Measurements from ENCODE around the gene KYAT1. TPM values are rescaled to one million over a fixed set of nuclear protein-coding genes. Genes with fewer than 3 reads are reported as not detected.

KYAT1 gene
- 10 to 100 TPM; 20.1 to 29.6 TPM for total RNA-seq

DNA sequence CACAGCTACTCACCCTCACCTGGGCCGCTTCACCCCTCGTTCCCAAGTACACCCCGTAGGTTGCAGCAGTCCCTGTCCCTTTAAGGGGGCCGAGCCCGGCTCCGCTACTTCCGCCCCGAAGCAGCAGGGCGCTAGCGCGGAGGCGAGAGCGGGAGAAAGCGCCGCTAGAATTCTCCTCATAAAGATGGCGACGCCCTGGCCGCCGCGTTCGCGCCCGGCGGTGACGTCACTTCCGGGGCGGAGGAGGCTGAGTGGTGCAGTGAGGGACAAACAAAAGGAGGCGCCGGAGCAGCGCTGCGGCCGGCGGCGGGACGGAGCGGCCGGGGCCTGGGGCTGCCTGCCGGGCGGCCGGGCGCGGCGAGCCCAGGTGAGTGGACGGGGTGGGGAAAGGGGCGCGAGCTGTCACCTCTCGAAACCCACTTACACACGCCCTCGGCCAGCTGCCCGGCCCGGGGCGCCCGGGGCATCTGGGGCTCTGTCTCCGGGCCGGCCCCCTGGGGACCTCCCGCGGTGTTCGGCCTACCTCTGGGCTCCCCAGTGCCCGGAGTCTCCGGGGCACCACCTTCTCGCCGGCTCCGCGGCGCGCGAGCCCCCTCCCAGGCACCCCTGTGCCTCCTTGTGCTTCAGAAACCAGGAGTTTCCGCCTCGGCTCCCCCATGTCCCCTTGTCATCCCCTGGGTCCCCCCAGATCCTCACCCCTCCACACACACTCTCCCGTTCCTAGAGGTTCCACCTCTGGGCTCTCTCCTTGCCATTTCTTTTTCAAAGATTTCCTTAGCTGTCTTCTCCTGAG, at the start of gene KYAT1, which contains the start of gene LRRC8A:
Gene KYAT1, minus strand, starts transcription at position 67 of the 793 bp plus-strand sequence. CDS start 36,545 bp downstream, outside the sequence.
Gene LRRC8A, plus strand, starts transcription at position 250 of the 793 bp plus-strand sequence. CDS start 25,032 bp downstream, outside the sequence.
- peak within 1 kb of the TSS; percentile 96 for H3K4me3 Mint-ChIP-seq
- H3K9me3 Mint-ChIP-seq: no peaks in the 10 kb centered on the region
- peaks cover 45% of the 10 kb centered on the region for H3K36me3 Mint-ChIP-seq (ENCODE audit: low read depth)
- peak within 1 kb of the TSS; percentile 91 for H3K27ac Mint-ChIP-seq
- ATAC-seq (replicated peaks): peak; percentile 91
- H3K27me3 Mint-ChIP-seq: no peaks in the 10 kb centered on the region
- H3K4me1 Mint-ChIP-seq: peaks cover 21% of the 10 kb centered on the region

DNA sequence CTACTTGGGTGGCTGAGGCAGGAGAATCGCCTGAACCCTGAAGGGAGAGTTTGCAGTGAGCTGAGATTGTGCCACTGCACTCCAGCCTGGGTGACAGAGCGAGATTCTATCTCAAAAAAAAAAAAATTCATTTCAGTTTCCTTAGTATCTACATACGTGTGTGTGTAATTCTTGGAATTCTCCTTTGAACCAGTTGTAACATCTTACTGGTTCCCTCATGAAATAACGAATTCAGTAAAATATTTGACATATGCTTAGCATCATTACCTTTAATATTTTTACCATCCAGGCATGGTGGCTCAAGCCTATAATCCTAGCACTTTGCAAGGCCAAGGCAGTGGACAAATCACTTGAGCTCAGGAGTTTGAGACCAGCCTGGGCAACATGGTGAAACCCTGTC, 47.8 kb upstream of the KYAT1 start:
- Mint-ChIP-seq H3K4me3 (no peak overlapping the region), H3K36me3 (ENCODE audit: low read depth) (no peaks in the 10 kb centered on the region), H3K27me3 (no peaks in the 10 kb centered on the region), H3K27ac (no peak overlapping the region), H3K4me1 (peaks cover 11% of the 10 kb centered on the region), H3K9me3 (no peaks in the 10 kb centered on the region)
- no peak for ATAC-seq (replicated peaks)

DNA sequence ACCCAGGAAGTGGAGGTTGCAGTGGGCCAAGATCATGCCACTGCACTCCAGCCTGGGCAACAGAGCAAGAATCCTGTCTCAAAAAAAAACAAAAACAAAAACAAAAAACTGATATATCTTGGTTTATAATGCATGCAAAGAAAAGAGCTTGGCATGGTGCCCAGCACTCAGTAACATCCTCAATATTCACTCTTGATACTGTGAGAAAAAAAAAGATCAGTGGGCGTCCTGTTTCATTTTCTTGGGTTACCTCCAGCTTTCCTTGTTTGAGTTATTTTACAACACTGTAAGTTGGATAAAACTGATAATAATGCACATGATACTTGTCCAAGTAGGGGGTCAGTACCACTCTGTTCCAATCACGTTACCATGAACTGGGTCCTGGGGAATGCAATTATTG, 46.9 kb upstream of the KYAT1 start:
- no peaks in the 10 kb centered on the region for H3K9me3 Mint-ChIP-seq
- H3K27me3 Mint-ChIP-seq: no peaks in the 10 kb centered on the region
- ATAC-seq (replicated peaks): no peak
- H3K4me1 Mint-ChIP-seq: peaks cover 11% of the 10 kb centered on the region
- no peaks in the 10 kb centered on the region for H3K36me3 Mint-ChIP-seq (ENCODE audit: low read depth)
- no peak overlapping the region for H3K4me3 Mint-ChIP-seq
- H3K27ac Mint-ChIP-seq: no peak overlapping the region

DNA sequence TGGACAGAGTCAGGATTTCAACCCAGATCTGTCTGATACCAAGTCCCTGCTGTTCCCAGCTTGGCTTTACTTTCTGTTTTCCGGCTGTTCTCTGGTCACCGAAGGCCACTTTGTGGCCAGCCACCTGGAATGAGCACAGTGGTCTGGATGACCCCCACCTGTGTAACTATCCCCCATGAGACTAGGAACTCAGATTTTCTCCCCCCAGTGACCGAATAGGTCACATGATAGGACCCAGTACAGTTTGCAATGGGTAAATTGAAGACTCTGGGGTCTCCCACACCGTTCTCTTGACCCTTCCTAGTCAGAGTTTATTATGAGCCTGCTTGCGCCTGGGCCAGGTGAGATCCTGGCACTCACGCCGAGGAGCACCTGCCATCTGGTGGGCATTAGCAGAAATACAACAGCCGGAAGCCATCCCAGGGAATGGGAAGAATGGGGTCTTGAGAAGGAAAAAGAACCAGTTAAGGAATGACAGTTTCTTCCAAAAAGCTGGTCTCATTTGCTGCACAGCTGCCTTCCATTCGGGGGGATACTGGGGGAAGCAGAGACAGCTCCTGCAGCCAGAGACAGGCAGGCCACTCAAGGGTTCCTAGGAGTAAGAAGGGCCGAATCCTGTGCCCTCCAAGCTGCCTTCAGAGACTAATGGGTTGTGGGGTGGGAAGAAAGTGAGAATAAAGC, 46.1 kb upstream of the KYAT1 start:
- H3K27me3 Mint-ChIP-seq: no peaks in the 10 kb centered on the region
- no peaks in the 10 kb centered on the region for H3K9me3 Mint-ChIP-seq
- peaks cover 11% of the 10 kb centered on the region for H3K4me1 Mint-ChIP-seq
- peak overlapping the region; percentile 76 for H3K27ac Mint-ChIP-seq
- no peak overlapping the region for H3K4me3 Mint-ChIP-seq
- peak; percentile 87 for ATAC-seq (replicated peaks)
- H3K36me3 Mint-ChIP-seq (ENCODE audit: low read depth): no peaks in the 10 kb centered on the region

DNA sequence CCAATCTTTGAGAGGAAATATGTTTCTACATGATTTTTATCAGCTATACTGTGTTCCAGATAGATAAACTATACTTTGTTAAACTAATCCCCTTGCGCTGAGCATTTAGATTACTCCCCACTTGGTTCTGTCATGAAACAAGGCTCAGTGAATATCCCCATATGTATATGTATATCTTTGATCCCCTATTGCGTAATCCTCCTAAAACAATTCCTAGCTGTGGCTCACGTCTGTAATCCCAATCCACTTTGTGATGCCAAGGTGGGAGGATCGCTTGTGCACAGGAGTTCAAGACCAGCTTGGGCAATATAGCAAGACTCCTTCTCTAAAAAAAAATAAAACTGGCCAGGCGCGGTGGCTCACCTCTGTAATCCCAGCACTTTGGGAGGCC, 41.7 kb upstream of the KYAT1 start:
- no peaks in the 10 kb centered on the region for H3K9me3 Mint-ChIP-seq
- H3K27ac Mint-ChIP-seq: no peak overlapping the region
- ATAC-seq (replicated peaks): no peak
- H3K4me1 Mint-ChIP-seq: peaks cover 15% of the 10 kb centered on the region
- H3K36me3 Mint-ChIP-seq (ENCODE audit: low read depth): no peaks in the 10 kb centered on the region
- no peak overlapping the region for H3K4me3 Mint-ChIP-seq
- no peaks in the 10 kb centered on the region for H3K27me3 Mint-ChIP-seq

DNA sequence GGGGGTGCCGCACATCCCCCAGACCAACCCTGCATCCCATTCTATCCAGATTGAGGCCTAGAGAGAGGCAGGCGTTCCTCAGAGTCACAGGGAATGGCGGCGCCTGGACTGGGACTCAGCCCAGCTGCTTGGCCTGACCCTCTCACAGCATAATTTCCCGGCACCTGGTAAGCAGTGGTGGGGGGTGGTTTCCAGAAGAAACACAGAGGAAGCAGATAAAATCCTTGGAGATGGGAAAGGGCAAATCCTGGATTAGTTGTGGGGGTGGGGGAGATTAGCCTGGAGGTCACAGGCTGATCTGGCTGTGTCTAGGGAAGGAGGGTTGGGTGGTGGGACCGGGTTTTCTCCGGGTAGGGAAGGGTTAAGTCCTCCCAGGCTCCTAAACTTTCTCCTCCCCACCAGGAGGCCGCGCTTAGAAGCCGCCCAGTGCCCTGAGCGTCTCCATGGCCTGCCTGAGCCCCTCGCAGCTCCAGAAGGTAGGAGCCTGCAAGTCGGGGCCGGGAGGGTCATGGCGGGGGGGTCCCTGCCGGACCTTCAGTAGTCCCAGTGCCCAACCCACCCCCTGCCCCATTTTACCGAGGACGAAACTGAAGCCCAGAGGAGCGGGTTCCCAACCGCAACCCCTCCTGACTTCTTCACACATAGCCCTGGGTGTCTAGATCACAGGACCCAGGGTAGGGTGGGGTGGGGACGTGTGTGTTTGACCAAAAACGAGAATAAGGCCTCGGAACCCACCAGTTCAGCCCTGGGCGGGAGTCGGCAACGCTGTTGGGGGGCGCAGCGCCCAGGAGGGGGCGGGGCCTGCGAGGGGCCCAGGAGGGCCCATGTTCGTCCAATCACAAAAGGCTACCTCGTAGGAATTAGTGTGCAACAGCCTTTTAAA, 40.4 kb upstream of the KYAT1 start:
- ATAC-seq (replicated peaks): no peak
- peaks cover 9% of the 10 kb centered on the region for H3K4me1 Mint-ChIP-seq
- H3K4me3 Mint-ChIP-seq: no peak overlapping the region
- H3K27ac Mint-ChIP-seq: no peak overlapping the region
- no peaks in the 10 kb centered on the region for H3K9me3 Mint-ChIP-seq
- H3K27me3 Mint-ChIP-seq: no peaks in the 10 kb centered on the region
- peaks cover 12% of the 10 kb centered on the region for H3K36me3 Mint-ChIP-seq (ENCODE audit: low read depth)

DNA sequence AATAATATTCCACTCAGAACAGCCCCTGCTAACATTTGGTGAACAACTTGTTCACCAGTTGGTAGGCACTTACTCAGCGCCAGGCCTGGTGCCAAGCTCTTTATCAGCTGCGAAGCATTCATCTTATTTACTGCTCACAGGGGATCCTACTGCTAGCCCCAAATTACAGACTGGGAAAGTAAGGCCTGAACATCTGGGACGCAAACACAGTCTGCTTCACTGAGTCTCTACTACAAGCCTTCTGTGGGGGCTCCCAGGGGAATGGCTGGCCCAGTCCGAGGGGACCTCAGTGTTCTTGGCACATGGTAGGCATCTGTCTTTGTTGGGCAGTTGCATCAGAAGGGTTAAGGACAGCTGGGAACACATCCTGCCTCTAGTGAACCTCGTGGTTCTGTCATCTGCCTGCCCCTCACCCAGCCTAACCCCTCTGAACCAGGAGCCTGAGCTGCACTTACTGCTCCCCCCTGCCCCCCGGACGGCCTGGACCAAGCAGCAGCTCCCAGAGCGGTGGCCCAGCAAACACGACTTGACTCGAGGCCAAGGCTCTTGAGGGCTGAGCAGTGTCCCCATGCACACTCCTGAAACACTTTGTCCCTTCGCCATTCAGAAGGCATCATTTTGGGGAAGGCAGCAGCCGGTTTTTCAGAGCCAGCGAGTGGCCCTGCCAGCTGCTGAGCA, 38.8 kb upstream of the KYAT1 start, which contains the start of gene PHYHD1:
Gene PHYHD1, plus strand, starts transcription at position 602 of the 678 bp plus-strand sequence. CDS start 1,342 bp downstream, outside the sequence.
- no peaks in the 10 kb centered on the region for H3K9me3 Mint-ChIP-seq
- H3K27ac Mint-ChIP-seq: no peak within 1 kb of the TSS
- H3K36me3 Mint-ChIP-seq (ENCODE audit: low read depth): peaks cover 25% of the 10 kb centered on the region
- H3K4me1 Mint-ChIP-seq: peaks cover 4% of the 10 kb centered on the region
- no peak for ATAC-seq (replicated peaks)
- no peak within 1 kb of the TSS for H3K4me3 Mint-ChIP-seq
- H3K27me3 Mint-ChIP-seq: no peaks in the 10 kb centered on the region

DNA sequence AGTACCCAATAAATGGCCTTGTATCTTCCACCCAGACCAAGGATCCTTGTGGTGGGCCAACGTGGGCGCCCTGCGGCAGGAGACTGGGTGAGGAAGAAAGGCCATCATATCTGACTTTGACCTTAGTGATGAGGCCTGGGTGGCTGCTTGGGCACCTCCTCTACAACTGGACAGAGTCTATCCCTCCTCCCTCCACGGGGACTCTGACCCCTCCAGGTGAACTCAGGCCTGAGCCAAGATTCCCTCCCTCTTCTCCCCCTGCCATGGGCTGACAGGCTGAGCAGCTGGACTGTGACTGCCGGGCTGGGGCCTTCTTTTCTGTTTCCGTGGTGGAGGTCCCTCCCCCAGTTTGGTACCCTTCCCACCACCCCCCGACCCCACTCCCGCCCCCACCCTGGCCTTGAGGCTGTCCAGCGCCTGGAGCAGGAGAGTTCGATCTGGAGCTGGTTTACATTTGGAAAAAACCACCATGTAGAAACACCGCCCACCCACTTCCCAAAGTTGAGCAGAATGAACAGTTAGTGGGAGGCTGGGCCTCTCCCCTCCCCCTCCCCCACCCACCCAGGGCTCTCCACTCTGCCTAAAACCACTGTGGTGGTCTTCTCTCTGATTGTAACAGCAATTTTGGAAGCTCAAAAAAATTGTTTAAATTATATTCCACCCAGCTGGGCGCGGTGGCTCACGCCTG, 37.8 kb upstream of the KYAT1 start:
- no peak overlapping the region for H3K4me3 Mint-ChIP-seq
- peak overlapping the region; percentile 70 for H3K27ac Mint-ChIP-seq
- no peaks in the 10 kb centered on the region for H3K9me3 Mint-ChIP-seq
- peaks cover 4% of the 10 kb centered on the region for H3K4me1 Mint-ChIP-seq
- H3K27me3 Mint-ChIP-seq: no peaks in the 10 kb centered on the region
- no peak for ATAC-seq (replicated peaks)
- peaks cover 31% of the 10 kb centered on the region for H3K36me3 Mint-ChIP-seq (ENCODE audit: low read depth)

DNA sequence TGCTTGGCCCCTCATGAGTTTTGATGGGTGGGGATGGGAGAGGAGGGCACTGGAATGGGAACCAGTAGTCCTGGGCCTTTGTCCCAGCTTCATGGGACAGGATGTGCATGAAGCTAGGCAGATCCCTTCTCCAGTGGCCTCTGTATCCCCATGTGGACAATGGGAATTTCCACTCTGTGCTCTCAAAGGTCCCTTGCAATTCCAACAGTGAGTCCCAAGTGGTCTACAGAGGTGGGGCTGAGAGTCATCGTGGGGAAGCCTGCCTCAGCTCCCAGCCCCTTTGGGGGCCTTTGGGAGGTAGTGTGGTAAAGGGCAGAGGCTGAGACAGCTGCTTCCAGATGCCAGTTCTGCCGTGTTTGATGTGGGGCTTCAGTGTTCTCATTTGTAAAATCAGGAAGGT, 37.2 kb upstream of the KYAT1 start:
- no peak for ATAC-seq (replicated peaks)
- peak overlapping the region; percentile 70 for H3K27ac Mint-ChIP-seq
- H3K4me1 Mint-ChIP-seq: peaks cover 4% of the 10 kb centered on the region
- no peak overlapping the region for H3K4me3 Mint-ChIP-seq
- H3K27me3 Mint-ChIP-seq: no peaks in the 10 kb centered on the region
- H3K36me3 Mint-ChIP-seq (ENCODE audit: low read depth): peaks cover 34% of the 10 kb centered on the region
- H3K9me3 Mint-ChIP-seq: no peaks in the 10 kb centered on the region

DNA sequence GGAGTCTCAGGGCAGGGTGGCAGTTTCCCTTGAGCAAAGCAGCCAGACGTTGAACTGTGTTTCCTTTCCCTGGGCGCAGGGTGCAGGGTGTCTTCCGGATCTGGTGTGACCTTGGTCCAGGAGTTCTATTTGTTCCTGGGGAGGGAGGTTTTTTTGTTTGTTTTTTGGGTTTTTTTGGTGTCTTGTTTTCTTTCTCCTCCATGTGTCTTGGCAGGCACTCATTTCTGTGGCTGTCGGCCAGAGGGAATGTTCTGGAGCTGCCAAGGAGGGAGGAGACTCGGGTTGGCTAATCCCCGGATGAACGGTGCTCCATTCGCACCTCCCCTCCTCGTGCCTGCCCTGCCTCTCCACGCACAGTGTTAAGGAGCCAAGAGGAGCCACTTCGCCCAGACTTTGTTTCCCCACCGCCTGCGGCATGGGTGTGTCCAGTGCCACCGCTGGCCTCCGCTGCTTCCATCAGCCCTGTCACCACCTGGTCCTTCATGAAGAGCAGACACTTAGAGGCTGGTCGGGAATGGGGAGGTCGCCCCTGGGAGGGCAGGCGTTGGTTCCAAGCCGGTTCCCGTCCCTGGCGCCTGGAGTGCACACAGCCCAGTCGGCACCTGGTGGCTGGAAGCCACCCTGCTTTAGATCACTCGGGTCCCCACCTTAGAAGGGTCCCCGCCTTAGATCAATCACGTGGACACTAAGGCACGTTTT, 35.5 kb upstream of the KYAT1 start:
- H3K36me3 Mint-ChIP-seq (ENCODE audit: low read depth): peaks cover 45% of the 10 kb centered on the region

DNA sequence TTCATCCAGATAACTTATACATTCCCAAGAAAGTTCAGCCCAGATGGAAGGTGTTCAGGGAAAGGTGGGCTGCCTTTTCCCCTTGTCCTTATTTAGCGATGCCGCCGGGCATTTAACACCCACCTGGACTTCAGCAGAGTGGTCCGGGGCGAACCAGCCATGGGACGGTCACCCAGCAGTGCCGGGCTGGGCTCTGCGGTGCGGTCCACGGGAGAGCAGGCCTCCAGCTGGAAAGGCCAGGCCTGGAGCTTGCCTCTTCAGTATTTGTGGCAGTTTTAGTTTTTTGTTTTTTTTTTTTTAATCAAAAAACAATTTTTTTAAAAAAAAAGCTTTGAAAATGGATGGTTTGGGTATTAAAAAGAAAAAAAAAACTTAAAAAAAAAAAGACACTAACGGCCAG, 35.0 kb upstream of the KYAT1 start:
- Mint-ChIP-seq H3K27me3 (no peaks in the 10 kb centered on the region), H3K4me1 (peaks cover 16% of the 10 kb centered on the region), H3K36me3 (ENCODE audit: low read depth) (peaks cover 48% of the 10 kb centered on the region), H3K27ac (no peak overlapping the region), H3K9me3 (no peaks in the 10 kb centered on the region), H3K4me3 (no peak overlapping the region)
- no peak for ATAC-seq (replicated peaks)

More for the DNA sequence above, 35.5 kb upstream of the KYAT1 start:
- H3K27me3 Mint-ChIP-seq: no peaks in the 10 kb centered on the region
- H3K4me3 Mint-ChIP-seq: no peak overlapping the region
- peaks cover 14% of the 10 kb centered on the region for H3K4me1 Mint-ChIP-seq
- ATAC-seq (replicated peaks): no peak
- H3K27ac Mint-ChIP-seq: no peak overlapping the region
- H3K9me3 Mint-ChIP-seq: no peaks in the 10 kb centered on the region

DNA sequence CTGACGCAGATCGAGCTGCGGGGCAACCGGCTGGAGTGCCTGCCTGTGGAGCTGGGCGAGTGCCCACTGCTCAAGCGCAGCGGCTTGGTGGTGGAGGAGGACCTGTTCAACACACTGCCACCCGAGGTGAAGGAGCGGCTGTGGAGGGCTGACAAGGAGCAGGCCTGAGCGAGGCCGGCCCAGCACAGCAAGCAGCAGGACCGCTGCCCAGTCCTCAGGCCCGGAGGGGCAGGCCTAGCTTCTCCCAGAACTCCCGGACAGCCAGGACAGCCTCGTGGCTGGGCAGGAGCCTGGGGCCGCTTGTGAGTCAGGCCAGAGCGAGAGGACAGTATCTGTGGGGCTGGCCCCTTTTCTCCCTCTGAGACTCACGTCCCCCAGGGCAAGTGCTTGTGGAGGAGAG, 34.5 kb upstream of the KYAT1 start:
- Mint-ChIP-seq H3K27ac (no peak overlapping the region), H3K4me1 (peaks cover 16% of the 10 kb centered on the region), H3K36me3 (ENCODE audit: low read depth) (peaks cover 50% of the 10 kb centered on the region), H3K9me3 (no peaks in the 10 kb centered on the region), H3K27me3 (no peaks in the 10 kb centered on the region), H3K4me3 (no peak overlapping the region)
- no peak for ATAC-seq (replicated peaks)
